ENCODE results near the gene TRIM7.

Gene TRIM7

GRCh38 chr5:181221792-181222629, 17.0 kb upstream of the TRIM7 start:
- peaks cover 4% of the 10 kb centered on the region for H3K79me1 ChIP-seq (replicated peaks; ENCODE audit: low read length, poor library complexity, severe bottlenecking)
- no peak overlapping the region for H3K14ac ChIP-seq (ENCODE audit: low read length in 2 of 2)
- peaks cover 19% of the 10 kb centered on the region for H3K4me1 ChIP-seq (ENCODE audit: control insufficient read depth, insufficient read depth, low read depth, low read length)
- no peaks in the 10 kb centered on the region for H3K9me3 ChIP-seq (ENCODE audit: control insufficient read depth, low read length)
- H3K9ac ChIP-seq (ENCODE audit: low read length), result peak overlapping the region; percentile 97
- H3K36me3 ChIP-seq (ENCODE audit: control insufficient read depth in 1 of 2, insufficient read depth in 2 of 2, low read depth in 1 of 2, low read length in 2 of 2), result peaks cover 2 to 14% of the 10 kb centered on the region in 2 experiments
- peak overlapping the region; percentile 96 for H4K8ac ChIP-seq (ENCODE audit: low read length)
- H2AK5ac ChIP-seq (ENCODE audit: low read length, severe bottlenecking), result no peak overlapping the region
- H3K4me2 ChIP-seq (ENCODE audit: low read length, poor library complexity, severe bottlenecking), result peak overlapping the region; percentile 87
- peak overlapping the region; percentile 99 for H3K27ac ChIP-seq (ENCODE audit: low read length, poor library complexity, severe bottlenecking)
- H2BK120ac ChIP-seq (ENCODE audit: low read depth, low read length), result peak overlapping the region; percentile 50
- H3K27me3 ChIP-seq (ENCODE audit: control insufficient read depth in 1 of 2, insufficient read depth in 1 of 2, low read length in 2 of 2), result no peaks in the 10 kb centered on the region
- no peak overlapping the region for H3K23ac ChIP-seq (ENCODE audit: low read length in 2 of 2)
- H2AFZ ChIP-seq (ENCODE audit: low read depth, low read length), result peak overlapping the region; percentile 36
- H3K18ac ChIP-seq (ENCODE audit: low read depth in 1 of 2, low read length in 2 of 2), result peak overlapping the region in 1 of 2 experiments; percentile 92
- peak overlapping the region; percentile 90 for H4K91ac ChIP-seq (ENCODE audit: low read length)
- H2BK15ac ChIP-seq (ENCODE audit: low read depth, poor library complexity, severe bottlenecking), result peak overlapping the region; percentile 12
- peak overlapping the region; percentile 5 to 35 for H3K4ac ChIP-seq (ENCODE audit: low read depth in 1 of 2, low read length in 2 of 2)
- peak overlapping the region; percentile 2 to 79 for H2BK12ac ChIP-seq (ENCODE audit: low read length in 2 of 2)
- WGBS, result 1% methylated on average over 50 of the region's 50 CpGs
- peak overlapping the region; percentile 38 for H2BK5ac ChIP-seq (ENCODE audit: low read depth, low read length, poor library complexity, severe bottlenecking)
- DNase-seq, result peak; percentile 98
- H3K4me3 ChIP-seq (ENCODE audit: insufficient read depth in 1 of 2, low read depth in 1 of 2, low read length in 2 of 2), result peak overlapping the region; percentile 55 to 98

DNA sequence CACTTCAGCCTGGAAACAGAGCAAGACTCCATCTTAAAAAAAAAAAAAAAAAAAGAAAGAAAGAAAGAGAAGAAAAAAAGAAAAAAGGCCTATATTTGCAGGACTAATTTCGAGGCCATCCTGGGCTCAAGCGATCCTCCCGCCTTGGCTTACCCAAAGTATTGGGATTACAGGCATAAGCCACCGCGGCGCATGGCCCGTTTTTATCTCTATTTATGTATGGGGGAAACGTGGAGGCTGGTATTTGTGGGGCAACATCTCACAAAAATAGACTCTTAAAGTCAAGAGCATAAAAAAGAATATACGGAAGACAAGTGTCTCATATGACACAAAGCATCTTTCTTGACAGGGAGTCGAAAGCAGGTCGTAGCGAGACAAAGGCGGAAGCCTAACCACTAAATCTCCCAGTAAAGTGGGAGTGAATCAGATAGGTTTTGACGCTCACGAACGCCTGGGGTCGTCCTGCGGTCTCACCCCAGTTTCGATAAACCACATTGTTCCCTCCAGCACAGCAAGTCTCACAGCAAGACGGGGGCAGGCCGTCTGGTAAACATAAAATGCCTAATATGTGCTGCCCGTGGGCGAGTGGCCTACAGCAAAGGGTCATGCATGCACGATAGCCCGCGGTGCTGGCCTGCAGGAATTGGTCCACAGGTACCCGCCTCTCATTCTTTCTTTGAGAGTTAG, 16.3 kb upstream of the TRIM7 start:
- H4K8ac ChIP-seq (ENCODE audit: low read length), result peak overlapping the region; percentile 53
- H3K4me3 ChIP-seq (ENCODE audit: insufficient read depth in 1 of 2, low read depth in 1 of 2, low read length in 2 of 2), result peak overlapping the region in 1 of 2 experiments; percentile 98
- H4K91ac ChIP-seq (ENCODE audit: low read length), result no peak overlapping the region
- 65% methylated on average over 25 of the region's 27 CpGs for WGBS
- H2AFZ ChIP-seq (ENCODE audit: low read depth, low read length), result peak overlapping the region; percentile 36
- no peak overlapping the region for H3K4me2 ChIP-seq (ENCODE audit: low read length, poor library complexity, severe bottlenecking)
- DNase-seq, result no peak
- no peak overlapping the region for H2BK15ac ChIP-seq (ENCODE audit: low read depth, poor library complexity, severe bottlenecking)
- no peak overlapping the region for H3K14ac ChIP-seq (ENCODE audit: low read length in 2 of 2)
- no peak overlapping the region for H2BK120ac ChIP-seq (ENCODE audit: low read depth, low read length)
- H3K9ac ChIP-seq (ENCODE audit: low read length), result no peak overlapping the region
- H2AK5ac ChIP-seq (ENCODE audit: low read length, severe bottlenecking), result no peak overlapping the region
- no peaks in the 10 kb centered on the region for H3K27me3 ChIP-seq (ENCODE audit: control insufficient read depth in 1 of 2, insufficient read depth in 1 of 2, low read length in 2 of 2)
- H2BK12ac ChIP-seq (ENCODE audit: low read length in 2 of 2), result no peak overlapping the region
- H3K23ac ChIP-seq (ENCODE audit: low read length in 2 of 2), result no peak overlapping the region
- peaks cover 21% of the 10 kb centered on the region for H3K4me1 ChIP-seq (ENCODE audit: control insufficient read depth, insufficient read depth, low read depth, low read length)
- no peak overlapping the region for H2BK5ac ChIP-seq (ENCODE audit: low read depth, low read length, poor library complexity, severe bottlenecking)
- H3K4ac ChIP-seq (ENCODE audit: low read depth in 1 of 2, low read length in 2 of 2), result no peak overlapping the region
- no peaks in the 10 kb centered on the region for H3K79me1 ChIP-seq (replicated peaks; ENCODE audit: low read length, poor library complexity, severe bottlenecking)
- no peaks in the 10 kb centered on the region for H3K9me3 ChIP-seq (ENCODE audit: control insufficient read depth, low read length)
- peak overlapping the region in 1 of 2 experiments; percentile 73 for H3K18ac ChIP-seq (ENCODE audit: low read depth in 1 of 2, low read length in 2 of 2)
- H3K27ac ChIP-seq (ENCODE audit: low read length, poor library complexity, severe bottlenecking), result peak overlapping the region; percentile 6
- peaks cover 0 to 8% of the 10 kb centered on the region in 2 experiments for H3K36me3 ChIP-seq (ENCODE audit: control insufficient read depth in 1 of 2, insufficient read depth in 2 of 2, low read depth in 1 of 2, low read length in 2 of 2)

DNA sequence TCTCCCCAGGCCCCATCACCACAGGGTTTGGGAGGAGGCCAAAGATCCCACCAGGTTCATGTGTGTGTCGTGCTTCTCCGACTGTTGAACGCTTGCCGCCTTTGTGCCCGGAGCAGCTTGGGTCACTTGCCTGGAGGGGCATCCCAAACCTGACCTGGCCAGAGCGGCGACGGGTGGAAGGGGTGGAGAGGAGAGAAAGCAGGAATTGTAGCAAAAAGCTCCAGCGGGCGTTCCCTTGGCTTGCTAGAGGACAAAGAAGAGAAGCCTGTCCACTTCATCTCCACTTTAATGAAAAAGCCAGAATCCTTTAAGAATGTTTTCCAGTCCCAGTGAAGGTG, 15.2 kb upstream of the TRIM7 start:
- DNase-seq, result no peak
- H4K91ac ChIP-seq (ENCODE audit: low read length), result no peak overlapping the region
- no peak overlapping the region for H3K23ac ChIP-seq (ENCODE audit: low read length in 2 of 2)
- H3K4me1 ChIP-seq (ENCODE audit: control insufficient read depth, insufficient read depth, low read depth, low read length), result peaks cover 22% of the 10 kb centered on the region
- no peak overlapping the region for H4K8ac ChIP-seq (ENCODE audit: low read length)
- no peak overlapping the region for H3K4ac ChIP-seq (ENCODE audit: low read depth in 1 of 2, low read length in 2 of 2)
- peaks cover 0 to 1% of the 10 kb centered on the region in 2 experiments for H3K36me3 ChIP-seq (ENCODE audit: control insufficient read depth in 1 of 2, insufficient read depth in 2 of 2, low read depth in 1 of 2, low read length in 2 of 2)
- H3K27ac ChIP-seq (ENCODE audit: low read length, poor library complexity, severe bottlenecking), result no peak overlapping the region
- no peak overlapping the region for H3K14ac ChIP-seq (ENCODE audit: low read length in 2 of 2)
- H2BK12ac ChIP-seq (ENCODE audit: low read length in 2 of 2), result no peak overlapping the region
- no peak overlapping the region for H3K9ac ChIP-seq (ENCODE audit: low read length)
- no peak overlapping the region for H2AFZ ChIP-seq (ENCODE audit: low read depth, low read length)
- no peak overlapping the region for H2BK5ac ChIP-seq (ENCODE audit: low read depth, low read length, poor library complexity, severe bottlenecking)
- no peak overlapping the region for H2BK120ac ChIP-seq (ENCODE audit: low read depth, low read length)
- WGBS, result 99% methylated on average over 10 of the region's 10 CpGs
- H3K9me3 ChIP-seq (ENCODE audit: control insufficient read depth, low read length), result no peaks in the 10 kb centered on the region
- H3K4me3 ChIP-seq (ENCODE audit: insufficient read depth in 1 of 2, low read depth in 1 of 2, low read length in 2 of 2), result no peak overlapping the region
- no peak overlapping the region for H2AK5ac ChIP-seq (ENCODE audit: low read length, severe bottlenecking)
- H3K27me3 ChIP-seq (ENCODE audit: control insufficient read depth in 1 of 2, insufficient read depth in 1 of 2, low read length in 2 of 2), result no peaks in the 10 kb centered on the region
- H3K18ac ChIP-seq (ENCODE audit: low read depth in 1 of 2, low read length in 2 of 2), result no peak overlapping the region
- no peaks in the 10 kb centered on the region for H3K79me1 ChIP-seq (replicated peaks; ENCODE audit: low read length, poor library complexity, severe bottlenecking)
- no peak overlapping the region for H2BK15ac ChIP-seq (ENCODE audit: low read depth, poor library complexity, severe bottlenecking)
- H3K4me2 ChIP-seq (ENCODE audit: low read length, poor library complexity, severe bottlenecking), result no peak overlapping the region
